Vagina (tissue), 2 donors: ENCODE results near the gene FAAH2.
"Not testable (repeated sequence)": the region's sequence is repeated elsewhere in the genome, so short reads cannot be mapped to it uniquely, and the experiment has no call there.

ENCODE experiments used
- CTCF ChIP-seq, 3 experiments: fragments of 450-650 bp in 2 of 3; fragments of 200-600 bp in 1 of 3; sonication (generic) in 1 of 3; IDR thresholded peaks; one replicate each; pipeline ENCODE4 v1.5.1; 2017 to 2019; ENCODE audit warnings: antibody characterized with exemption in 3 of 3, mild to moderate bottlenecking in 2 of 3, moderate library complexity in 2 of 3
- POLR2A ChIP-seq, 2 donors: fragments of 450-650 bp; IDR thresholded peaks; one replicate each; pipeline ENCODE4 v1.6.1; 2017; ENCODE audit warnings: antibody characterized with exemption in 2 of 2, mild to moderate bottlenecking in 2 of 2, moderate library complexity in 2 of 2

DNA sequence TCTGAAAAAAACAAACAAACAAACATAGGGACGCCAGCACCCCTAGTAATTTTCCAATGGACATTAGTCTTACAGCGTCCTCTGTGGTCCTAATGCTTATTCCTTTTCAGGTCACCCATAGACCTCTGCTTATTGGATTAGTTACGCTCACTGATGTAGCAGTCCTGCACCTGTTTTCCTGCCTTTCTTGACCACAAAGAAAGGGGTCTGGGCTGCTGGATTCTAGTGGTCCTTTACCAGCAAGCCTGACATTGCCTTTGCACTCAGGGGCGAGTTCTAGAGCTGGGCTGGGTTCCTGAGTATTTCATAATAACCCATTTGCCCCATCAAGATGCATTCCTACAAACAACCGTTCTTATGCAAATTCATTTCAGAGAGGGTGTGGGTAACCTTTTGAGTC, 116.7 kb downstream of the FAAH2 start:
- TF ChIP-seq CTCF, POLR2A (IDR thresholded peaks at IDR 0.05): not testable (repeated sequence)
